ENCODE results near the gene ORM2.

DNA sequence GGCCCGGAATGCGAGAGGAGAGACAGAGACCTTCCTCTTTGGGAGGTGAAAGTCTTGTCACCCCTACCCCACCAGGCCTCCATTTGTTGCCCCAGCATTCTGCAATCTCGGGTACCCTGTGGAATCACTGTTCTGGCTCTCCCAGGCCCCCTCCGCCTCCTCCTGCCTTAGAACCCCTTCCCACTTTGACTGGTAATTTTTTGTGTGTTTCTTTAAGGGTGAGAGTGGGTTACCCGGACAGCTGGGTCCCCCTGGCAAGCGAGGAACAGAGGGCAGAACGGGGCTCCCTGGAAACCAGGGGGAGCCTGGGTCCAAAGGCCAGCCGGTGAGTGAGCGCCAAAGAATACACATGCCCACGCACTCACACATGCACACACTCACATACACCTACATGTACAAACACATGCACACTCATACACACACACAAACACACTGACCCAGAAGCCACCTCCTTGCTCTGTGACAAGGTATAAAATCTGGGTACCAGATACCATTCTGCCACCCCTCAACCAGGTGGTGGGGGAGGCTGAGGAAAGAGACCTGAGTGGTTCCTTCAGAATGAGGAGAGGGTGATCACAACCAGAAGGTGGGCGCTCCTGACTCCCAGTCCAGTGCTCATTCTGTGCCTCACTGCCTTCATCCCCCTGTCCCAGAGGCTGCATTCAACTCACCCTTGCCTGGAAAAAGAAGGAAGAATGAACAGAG lies 37.6 kb upstream of the ORM2 start:
- TF ChIP-seq, protein P1, sequence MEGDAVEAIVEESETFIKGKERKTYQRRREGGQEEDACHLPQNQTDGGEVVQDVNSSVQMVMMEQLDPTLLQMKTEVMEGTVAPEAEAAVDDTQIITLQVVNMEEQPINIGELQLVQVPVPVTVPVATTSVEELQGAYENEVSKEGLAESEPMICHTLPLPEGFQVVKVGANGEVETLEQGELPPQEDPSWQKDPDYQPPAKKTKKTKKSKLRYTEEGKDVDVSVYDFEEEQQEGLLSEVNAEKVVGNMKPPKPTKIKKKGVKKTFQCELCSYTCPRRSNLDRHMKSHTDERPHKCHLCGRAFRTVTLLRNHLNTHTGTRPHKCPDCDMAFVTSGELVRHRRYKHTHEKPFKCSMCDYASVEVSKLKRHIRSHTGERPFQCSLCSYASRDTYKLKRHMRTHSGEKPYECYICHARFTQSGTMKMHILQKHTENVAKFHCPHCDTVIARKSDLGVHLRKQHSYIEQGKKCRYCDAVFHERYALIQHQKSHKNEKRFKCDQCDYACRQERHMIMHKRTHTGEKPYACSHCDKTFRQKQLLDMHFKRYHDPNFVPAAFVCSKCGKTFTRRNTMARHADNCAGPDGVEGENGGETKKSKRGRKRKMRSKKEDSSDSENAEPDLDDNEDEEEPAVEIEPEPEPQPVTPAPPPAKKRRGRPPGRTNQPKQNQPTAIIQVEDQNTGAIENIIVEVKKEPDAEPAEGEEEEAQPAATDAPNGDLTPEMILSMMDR (IDR thresholded peaks at IDR 0.05 in 8 of 11, conservative IDR thresholded peaks at IDR 0.05 in 3 of 11): no peak
- TF ChIP-seq POLR2AphosphoS5 (IDR thresholded peaks at IDR 0.05) (no peak), POLR2A (IDR thresholded peaks at IDR 0.05) (no peak)
